ENCODE results near the gene MINPP1. TPM values are rescaled to one million over a fixed set of nuclear protein-coding genes. Genes with fewer than 3 reads are reported as not detected.

MINPP1 gene
- total RNA-seq, 2 experiments from 2014 or later: 8.6 to 9.5 TPM

- H3K4me3 Mint-ChIP-seq: no peak overlapping the region
- no peaks in the 10 kb centered on the region for H3K27me3 Mint-ChIP-seq
- no peak overlapping the region for H3K27ac Mint-ChIP-seq
- DNase-seq: no peak
- peaks cover 17% of the 10 kb centered on the region for H3K4me1 Mint-ChIP-seq
- ChIA-PET POLR2A (no interaction called here), CTCF (no interaction called here)
- H3K36me3 Mint-ChIP-seq (ENCODE audit: low read depth): peaks cover 18% of the 10 kb centered on the region
- H3K9me3 Mint-ChIP-seq: no peaks in the 10 kb centered on the region
These were observed 29.6 kb downstream of the MINPP1 start for GRCh38 chr10:87534173-87534858.

GRCh38 chr10:87538092-87539015 is 33.7 kb downstream of the MINPP1 start:
- POLR2A ChIA-PET: no interaction called here
- CTCF ChIA-PET: interaction anchor here (0.6 to 1.2 kb wide), 2 partner anchors 9 to 11 kb away, joined by 3 read pairs; no protein-coding TSS in a partner anchor
- Mint-ChIP-seq H3K4me1 (peaks cover 19% of the 10 kb centered on the region), H3K36me3 (ENCODE audit: low read depth) (peaks cover 35% of the 10 kb centered on the region), H3K9me3 (peaks cover 20% of the 10 kb centered on the region), H3K27ac (no peak overlapping the region), H3K4me3 (no peak overlapping the region), H3K27me3 (no peaks in the 10 kb centered on the region)
- no peak for DNase-seq

- Mint-ChIP-seq H3K4me3 (no peak overlapping the region), H3K27ac (no peak overlapping the region), H3K27me3 (no peaks in the 10 kb centered on the region), H3K4me1 (peaks cover 20% of the 10 kb centered on the region), H3K36me3 (ENCODE audit: low read depth) (peaks cover 35% of the 10 kb centered on the region), H3K9me3 (peaks cover 22% of the 10 kb centered on the region)
- CTCF ChIA-PET: no interaction called here
- no peak for DNase-seq
- POLR2A ChIA-PET: no interaction called here
These were observed 36.4 kb downstream of the MINPP1 start for GRCh38 chr10:87541114-87541513.

GRCh38 chr10:87544721-87545120 is 40.0 kb downstream of the MINPP1 start:
- Mint-ChIP-seq H3K27me3 (no peaks in the 10 kb centered on the region), H3K36me3 (ENCODE audit: low read depth) (peaks cover 32% of the 10 kb centered on the region), H3K4me1 (peaks cover 8% of the 10 kb centered on the region), H3K4me3 (no peak overlapping the region), H3K9me3 (peaks cover 22% of the 10 kb centered on the region), H3K27ac (no peak overlapping the region)
- no peak for DNase-seq
- POLR2A ChIA-PET: no interaction called here
- CTCF ChIA-PET: no interaction called here

- Mint-ChIP-seq H3K27ac (no peak overlapping the region), H3K9me3 (peaks cover 19% of the 10 kb centered on the region), H3K27me3 (no peaks in the 10 kb centered on the region), H3K4me3 (no peak overlapping the region), H3K36me3 (ENCODE audit: low read depth) (peaks cover 26% of the 10 kb centered on the region), H3K4me1 (peaks cover 6% of the 10 kb centered on the region)
- no peak for DNase-seq
- ChIA-PET POLR2A (no interaction called here), CTCF (no interaction called here)
These were observed 41.1 kb downstream of the MINPP1 start for GRCh38 chr10:87545783-87546182.

DNA sequence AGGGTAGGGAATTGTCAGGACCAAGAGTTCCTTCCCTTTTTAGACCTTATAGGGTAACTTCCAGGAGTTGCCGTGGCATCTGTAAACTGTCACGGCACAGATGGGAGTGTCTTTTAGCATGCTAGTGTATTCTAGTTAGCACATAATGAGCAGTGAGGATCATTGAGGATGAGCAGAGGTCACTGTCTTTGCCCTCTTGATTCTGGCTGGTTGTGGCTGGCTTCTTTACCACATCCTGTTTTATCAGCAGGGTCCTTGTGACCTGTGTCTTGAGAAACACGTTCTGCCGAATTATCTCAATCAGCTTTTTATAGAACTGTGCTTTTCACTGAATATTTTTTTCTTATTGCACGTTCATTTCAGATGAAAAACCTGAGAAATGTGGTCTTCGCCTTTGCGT is 41.5 kb downstream of the MINPP1 start:
- no peak for DNase-seq

DNA sequence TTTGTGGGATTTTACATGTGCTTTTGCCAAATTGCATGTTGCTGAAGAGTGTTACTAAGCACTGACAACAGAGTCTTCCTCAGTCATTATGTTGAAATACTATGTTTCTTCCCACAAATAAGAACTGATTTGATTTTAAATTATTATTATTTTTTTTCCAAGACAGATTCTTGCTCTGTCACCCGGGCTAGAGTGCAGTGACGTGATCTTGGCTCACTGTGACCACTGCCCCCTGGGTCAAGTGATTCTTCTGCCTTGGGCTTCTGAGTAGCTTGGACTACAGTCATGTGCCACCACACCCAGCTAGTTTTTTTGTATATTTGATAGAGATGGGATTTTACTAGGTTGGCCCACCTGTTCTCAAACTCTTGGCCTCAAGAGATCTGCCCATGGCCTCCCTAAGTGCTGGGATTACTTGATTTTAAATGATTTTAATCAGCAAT is 42.3 kb downstream of the MINPP1 start:
- Mint-ChIP-seq H3K9me3 (peaks cover 14% of the 10 kb centered on the region), H3K27me3 (no peaks in the 10 kb centered on the region), H3K36me3 (ENCODE audit: low read depth) (peaks cover 18% of the 10 kb centered on the region), H3K27ac (no peak overlapping the region), H3K4me3 (no peak overlapping the region), H3K4me1 (peaks cover 6% of the 10 kb centered on the region)
- DNase-seq: no peak
- ChIA-PET POLR2A (no interaction called here), CTCF (interaction anchor here (1.2 kb wide), 1 partner anchor 9 kb away, joined by 3 read pairs; no protein-coding TSS in a partner anchor)

More for the DNA sequence above, 41.5 kb downstream of the MINPP1 start:
- POLR2A ChIA-PET: no interaction called here
- H3K9me3 Mint-ChIP-seq: peaks cover 19% of the 10 kb centered on the region
- H3K4me3 Mint-ChIP-seq: no peak overlapping the region
- peaks cover 24% of the 10 kb centered on the region for H3K36me3 Mint-ChIP-seq (ENCODE audit: low read depth)
- CTCF ChIA-PET: interaction anchor here (1.2 kb wide), 1 partner anchor 8 kb away, joined by 3 read pairs; no protein-coding TSS in a partner anchor
- no peak overlapping the region for H3K27ac Mint-ChIP-seq
- no peaks in the 10 kb centered on the region for H3K27me3 Mint-ChIP-seq
- peaks cover 6% of the 10 kb centered on the region for H3K4me1 Mint-ChIP-seq

DNA sequence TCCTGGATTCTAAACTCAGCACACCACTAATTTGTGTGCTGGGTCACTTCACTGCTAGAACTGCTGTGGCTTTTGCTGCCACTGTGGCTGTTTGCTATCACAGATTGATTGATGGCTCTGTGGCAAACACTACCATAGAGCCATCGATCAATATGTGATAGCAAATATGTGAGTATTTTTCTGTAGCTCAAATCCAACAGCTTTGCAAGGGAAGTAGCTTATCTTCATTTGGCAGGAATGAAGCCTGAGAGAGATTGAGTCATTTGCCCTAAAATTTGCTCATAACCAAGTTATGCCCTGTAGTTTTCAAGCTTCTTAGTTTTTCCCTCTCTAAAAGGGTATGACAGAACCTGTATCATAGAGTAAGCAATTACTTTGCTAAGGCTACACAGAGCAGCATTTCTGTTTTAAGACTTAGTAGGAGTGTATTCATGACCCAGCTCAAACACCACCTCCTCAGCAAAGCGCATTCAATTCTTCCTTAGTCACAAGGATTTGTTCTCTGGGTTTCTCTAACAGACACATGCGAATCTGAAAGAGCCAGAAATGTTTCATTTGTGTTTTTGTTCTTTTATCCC is 43.1 kb downstream of the MINPP1 start:
- Mint-ChIP-seq H3K4me3 (no peak overlapping the region), H3K27ac (no peak overlapping the region), H3K36me3 (ENCODE audit: low read depth) (peaks cover 12% of the 10 kb centered on the region), H3K4me1 (peaks cover 6% of the 10 kb centered on the region), H3K9me3 (peaks cover 6% of the 10 kb centered on the region), H3K27me3 (no peaks in the 10 kb centered on the region)
- ChIA-PET CTCF (no interaction called here), POLR2A (no interaction called here)
- no peak for DNase-seq

DNA sequence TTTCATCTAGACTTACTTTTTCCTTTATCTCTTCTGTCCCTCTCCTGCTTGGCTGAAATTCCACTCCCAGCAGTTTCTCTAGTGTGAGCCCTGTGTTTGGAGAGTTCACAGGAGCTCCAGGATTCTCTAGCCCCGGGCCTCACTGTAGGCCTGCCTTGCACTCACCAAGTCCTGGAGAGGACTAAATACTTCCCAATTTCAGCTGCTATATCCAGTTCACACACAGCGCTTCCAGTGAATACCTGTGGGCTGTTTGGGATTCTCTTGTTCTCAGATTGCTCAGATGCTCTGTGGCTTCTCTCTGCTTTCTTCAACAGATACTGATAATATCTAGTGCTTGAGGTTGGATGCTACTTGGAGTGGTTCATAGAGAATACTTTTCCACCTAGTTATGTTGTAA is 46.0 kb downstream of the MINPP1 start:
- H3K27me3 Mint-ChIP-seq: no peaks in the 10 kb centered on the region

DNA sequence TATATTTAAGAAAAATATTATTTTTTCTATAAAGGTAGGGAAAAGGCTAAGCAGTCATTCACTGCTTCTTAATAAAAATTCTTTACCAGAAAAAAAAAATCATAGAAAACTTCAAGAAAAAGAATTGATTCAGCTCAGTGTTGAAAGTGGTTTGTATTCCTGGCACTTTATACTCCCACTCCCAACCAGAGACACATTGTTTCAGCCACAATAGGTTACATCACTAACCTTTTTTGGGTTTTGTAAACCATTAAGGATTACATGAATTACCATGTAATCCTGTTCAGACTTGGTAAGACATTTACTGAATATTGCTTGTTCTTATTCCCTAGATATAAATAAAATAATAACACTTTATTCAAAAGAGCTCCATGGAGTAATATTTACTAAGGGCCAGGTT is 46.6 kb downstream of the MINPP1 start:
- no peak for DNase-seq
- Mint-ChIP-seq H3K27ac (no peak overlapping the region), H3K27me3 (no peaks in the 10 kb centered on the region), H3K4me1 (peaks cover 3% of the 10 kb centered on the region), H3K9me3 (no peaks in the 10 kb centered on the region), H3K4me3 (no peak overlapping the region), H3K36me3 (ENCODE audit: low read depth) (peaks cover 11% of the 10 kb centered on the region)
- CTCF ChIA-PET: no interaction called here
- POLR2A ChIA-PET: no interaction called here

More for the DNA sequence above, 46.0 kb downstream of the MINPP1 start:
- ChIA-PET POLR2A (no interaction called here), CTCF (no interaction called here)
- Mint-ChIP-seq H3K4me3 (no peak overlapping the region), H3K36me3 (ENCODE audit: low read depth) (peaks cover 11% of the 10 kb centered on the region), H3K4me1 (peaks cover 6% of the 10 kb centered on the region), H3K9me3 (no peaks in the 10 kb centered on the region), H3K27ac (no peak overlapping the region)
- no peak for DNase-seq

- H3K4me3 Mint-ChIP-seq: no peak overlapping the region
- H3K4me1 Mint-ChIP-seq: no peaks in the 10 kb centered on the region
- no peak overlapping the region for H3K27ac Mint-ChIP-seq
- no peaks in the 10 kb centered on the region for H3K27me3 Mint-ChIP-seq
- CTCF ChIA-PET: no interaction called here
- H3K36me3 Mint-ChIP-seq (ENCODE audit: low read depth): peaks cover 8% of the 10 kb centered on the region
- POLR2A ChIA-PET: no interaction called here
- no peaks in the 10 kb centered on the region for H3K9me3 Mint-ChIP-seq
- no peak for DNase-seq
These were observed 47.7 kb downstream of the MINPP1 start for GRCh38 chr10:87552248-87552929.

DNA sequence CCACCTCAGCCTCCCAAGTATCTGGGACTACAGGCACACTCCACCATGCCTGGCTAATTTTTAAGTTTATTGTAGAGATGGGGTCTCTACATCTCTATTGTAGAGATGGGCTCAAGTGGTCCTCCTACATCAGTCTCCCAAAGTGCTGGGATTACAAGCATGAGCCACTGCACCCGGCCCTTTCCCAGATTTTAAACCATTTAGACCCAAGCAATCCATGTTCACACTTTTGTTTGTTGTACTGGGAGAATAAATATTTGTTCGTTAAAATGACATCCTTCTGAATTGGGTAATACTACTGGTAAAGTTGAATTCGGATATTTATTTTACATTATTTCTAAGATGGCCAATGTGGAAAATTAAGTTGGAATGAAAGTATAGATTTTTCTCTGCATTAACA is 52.7 kb downstream of the MINPP1 start:
- Mint-ChIP-seq H3K27ac (no peak overlapping the region), H3K4me1 (no peaks in the 10 kb centered on the region), H3K27me3 (peaks cover under 1% of the 10 kb centered on the region), H3K36me3 (ENCODE audit: low read depth) (peaks cover 4% of the 10 kb centered on the region), H3K4me3 (no peak overlapping the region), H3K9me3 (no peaks in the 10 kb centered on the region)
- ChIA-PET POLR2A (no interaction called here), CTCF (no interaction called here)
- no peak for DNase-seq

- CTCF ChIA-PET: no interaction called here
- no peak for DNase-seq
- peaks cover 4% of the 10 kb centered on the region for H3K9me3 Mint-ChIP-seq
- peaks cover 4% of the 10 kb centered on the region for H3K36me3 Mint-ChIP-seq (ENCODE audit: low read depth)
- H3K27me3 Mint-ChIP-seq: peaks cover 6% of the 10 kb centered on the region
- H3K4me3 Mint-ChIP-seq: no peak overlapping the region
- H3K27ac Mint-ChIP-seq: no peak overlapping the region
- H3K4me1 Mint-ChIP-seq: no peaks in the 10 kb centered on the region
- POLR2A ChIA-PET: no interaction called here
These were observed 53.6 kb downstream of the MINPP1 start for GRCh38 chr10:87558333-87558732.

Measured in activated CD4-positive, alpha-beta T cell treated with anti-CD3 and anti-CD28 coated beads, Interleukin-2, amount 10 ng/mL, durations not matched to agents 7 days and 5 days (primary cell).